Common myeloid progenitor, CD34-positive (primary cell): ENCODE measurements around the gene QPCTL.

Source experiments
- CTCF ChIA-PET: fragments of 350-600 bp; sonication (Branson Sonifier 250); formaldehyde crosslinking; loops from one replicate; lab custom pipeline; 2021; ENCODE audit warnings: antibody characterized with exemption; lab: Charles Lee
- POLR2A ChIA-PET: fragments of 350-600 bp; sonication (Branson Sonifier 250); formaldehyde crosslinking; loops from one replicate; lab custom pipeline; 2021; ENCODE audit warnings: antibody characterized with exemption; lab: Charles Lee
- DNase-seq, 3 donors: peaks; one replicate each; pipeline versions ENCODE4 v3.0.0 to v3.0.0-alpha.2; 2013
- H3K27ac ChIP-seq, 2 experiments: 1 replicate in 1 of 2; 2 replicates in 1 of 2; pipeline ENCODE4 v1.7.0; 2013; ENCODE audit warnings: inconsistent platforms in 2 of 2, low read length in 2 of 2, mild to moderate bottlenecking in 2 of 2, low read depth in 1 of 2, moderate library complexity in 1 of 2; ENCODE audit not compliant: severe bottlenecking in 2 of 2, insufficient read depth in 1 of 2, poor library complexity in 1 of 2
- H3K27me3 ChIP-seq, 5 experiments: replicated peaks in 2 of 5; 1 replicate in 3 of 5; 2 replicates in 2 of 5; pipeline versions ENCODE4 v1.6.1 to v1.7.0; 2013; ENCODE audit warnings: low read length in 4 of 5, mild to moderate bottlenecking in 2 of 5, moderate library complexity in 2 of 5, inconsistent platforms in 1 of 5; ENCODE audit not compliant: insufficient read depth in 5 of 5, control insufficient read depth in 4 of 5
- H3K36me3 ChIP-seq, 4 experiments: 1 replicate in 2 of 4; 2 replicates in 2 of 4; pipeline versions ENCODE4 v1.6.1 to v1.7.0; 2013; ENCODE audit warnings: low read length in 3 of 4, control low read depth in 1 of 4, mild to moderate bottlenecking in 1 of 4; ENCODE audit not compliant: control insufficient read depth in 4 of 4, insufficient read depth in 4 of 4
- H3K4me1 ChIP-seq, 4 experiments: 1 replicate in 3 of 4; 2 replicates in 1 of 4; pipeline versions ENCODE4 v1.6.1 to v1.7.1; 2013; ENCODE audit warnings: low read length in 3 of 4, mild to moderate bottlenecking in 3 of 4, control low read depth in 1 of 4, inconsistent platforms in 1 of 4, moderate library complexity in 1 of 4; ENCODE audit not compliant: control insufficient read depth in 4 of 4, insufficient read depth in 4 of 4; ENCODE audit errors: control extremely low read depth in 1 of 4
- H3K4me3 ChIP-seq, 7 experiments: 1 replicate in 4 of 7; 2 replicates in 3 of 7; pipeline versions ENCODE4 v1.5.1 to v1.7.0; 2013; ENCODE audit warnings: mild to moderate bottlenecking in 7 of 7, low read length in 6 of 7, moderate library complexity in 6 of 7, inconsistent platforms in 2 of 7, low read depth in 2 of 7, control low read depth in 1 of 7; ENCODE audit not compliant: insufficient read depth in 4 of 7, control insufficient read depth in 1 of 7; ENCODE audit errors: extremely low read depth in 1 of 7
- H3K9me3 ChIP-seq, 5 experiments: 1 replicate in 4 of 5; 2 replicates in 1 of 5; pipeline versions ENCODE4 v1.6.1 to v1.7.1; 2013; ENCODE audit warnings: low read length in 4 of 5, mild to moderate bottlenecking in 2 of 5, inconsistent platforms in 1 of 5, low read depth in 1 of 5, moderate library complexity in 1 of 5; ENCODE audit not compliant: control insufficient read depth in 4 of 5, insufficient read depth in 2 of 5; ENCODE audit errors: control extremely low read depth in 1 of 5
- WGBS: methylation state at CpG from one replicate; pipeline ENCODE4 v1.1.5; 2013; ENCODE audit not compliant: insufficient coverage; 5-methylcytosine and 5-hydroxymethylcytosine counted together

QPCTL gene

GRCh38 chr19:45705710-45706415 is 13.4 kb downstream of the QPCTL start:
- WGBS, result 94% methylated on average over 9 of the region's 12 CpGs
- Histone ChIP-seq H3K27ac (no peak overlapping the region), H3K27me3 (no peaks in the 10 kb centered on the region), H3K9me3 (no peaks in the 10 kb centered on the region), H3K4me3 (no peak overlapping the region), H3K4me1 (peaks cover 0 to 5% (median 1%) of the 10 kb centered on the region in 4 experiments), H3K36me3 (peaks cover 8 to 30% (median 18%) of the 10 kb centered on the region in 4 experiments)
- POLR2A ChIA-PET, result interaction anchor here (0.6 kb wide), 1 partner anchor 37 kb away, joined by 3 read pairs; no protein-coding TSS in a partner anchor
- DNase-seq, result no peak
- CTCF ChIA-PET, result interaction anchor here (0.9 to 3.1 kb wide), 2 partner anchors 8 to 12 kb away, joined by 3 to 29 read pairs; partner anchors contain the start of genes QPCTL and SNRPD2

DNA sequence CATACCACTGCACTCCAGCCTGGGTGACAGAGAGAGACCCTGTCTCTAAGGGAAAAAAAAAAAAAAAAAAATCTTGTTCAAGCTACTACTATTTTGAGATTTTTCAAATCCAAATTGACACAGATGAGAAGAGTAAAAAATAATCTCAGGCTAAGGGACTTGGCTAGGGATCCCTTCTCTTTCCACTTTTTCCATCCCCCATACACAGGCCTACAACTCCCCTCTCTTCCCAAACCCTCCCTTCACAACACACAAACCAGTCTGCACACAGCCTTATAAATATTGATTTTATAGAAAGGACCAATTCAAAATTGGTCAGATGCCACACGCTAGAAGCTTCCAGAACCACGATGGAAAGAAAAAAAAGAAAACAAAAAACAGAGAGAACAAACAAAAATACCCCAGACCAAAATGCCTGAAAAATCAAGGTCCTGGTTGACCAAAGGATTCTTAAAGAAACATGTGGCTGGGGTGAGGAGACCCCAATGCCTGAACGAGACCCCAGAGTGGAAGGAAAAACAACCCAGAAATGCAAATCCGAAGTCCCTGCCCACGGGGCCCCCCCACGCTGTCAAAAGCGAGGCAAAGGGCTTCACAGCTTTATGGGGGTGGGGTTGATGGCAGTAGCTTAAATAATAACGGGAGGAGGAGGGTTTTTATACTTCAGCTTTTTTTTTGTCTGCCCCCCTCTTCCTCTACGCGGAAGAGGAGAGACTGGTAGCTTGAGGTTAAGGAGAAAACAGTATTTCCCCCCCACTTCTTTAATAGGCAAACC is 18.1 kb downstream of the QPCTL start:
- 89% methylated on average over 5 of the region's 10 CpGs for WGBS
- no peaks in the 10 kb centered on the region for H3K27me3 ChIP-seq
- peaks cover 5 to 36% (median 18%) of the 10 kb centered on the region in 4 experiments for H3K36me3 ChIP-seq
- H3K4me1 ChIP-seq, result no peaks in the 10 kb centered on the region
- no peak overlapping the region for H3K4me3 ChIP-seq
- DNase-seq, result no peak
- ChIA-PET POLR2A (no interaction called here), CTCF (interaction anchor here (1.1 to 1.6 kb wide), 3 partner anchors 12 to 18 kb away, joined by 3 read pairs; partner anchors contain the start of gene QPCTL)
- H3K9me3 ChIP-seq, result no peaks in the 10 kb centered on the region
- no peak overlapping the region for H3K27ac ChIP-seq

- ChIA-PET CTCF (no interaction called here), POLR2A (no interaction called here)
- H3K4me1 ChIP-seq, result peaks cover 0 to 12% (median 8%) of the 10 kb centered on the region in 4 experiments
- H3K36me3 ChIP-seq, result peaks cover 5 to 36% (median 18%) of the 10 kb centered on the region in 4 experiments
- H3K27ac ChIP-seq, result no peak overlapping the region
- H3K27me3 ChIP-seq, result no peaks in the 10 kb centered on the region
- DNase-seq, result no peak
- H3K9me3 ChIP-seq, result no peaks in the 10 kb centered on the region
- no peak overlapping the region for H3K4me3 ChIP-seq
- 95% methylated on average over 72 of the region's 76 CpGs for WGBS
These were observed 19.6 kb downstream of the QPCTL start for GRCh38 chr19:45711851-45712698.

DNA sequence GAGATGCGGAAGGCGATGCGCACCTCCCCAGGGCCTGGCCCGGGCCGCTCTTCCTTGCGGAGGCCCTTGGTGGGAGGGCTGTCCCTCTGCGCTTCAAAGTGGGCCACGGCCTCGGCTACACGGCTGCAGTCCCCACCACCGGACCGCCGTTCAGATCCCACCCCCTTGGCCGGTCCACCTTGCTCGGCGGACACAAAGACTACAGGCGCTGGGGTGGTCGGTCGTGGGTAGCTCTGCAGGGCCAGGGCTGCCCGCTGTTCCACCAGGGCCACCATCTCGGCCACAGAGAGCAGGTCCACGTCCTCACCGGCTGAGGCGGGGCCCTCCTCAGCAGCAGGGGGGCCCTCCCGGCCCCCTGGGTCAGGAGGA is 20.2 kb downstream of the QPCTL start:
- Histone ChIP-seq H3K27me3 (no peaks in the 10 kb centered on the region), H3K4me1 (peaks cover 0 to 12% (median 8%) of the 10 kb centered on the region in 4 experiments), H3K4me3 (no peak overlapping the region), H3K9me3 (no peaks in the 10 kb centered on the region), H3K27ac (no peak overlapping the region), H3K36me3 (peaks cover 5 to 36% (median 18%) of the 10 kb centered on the region in 4 experiments)
- DNase-seq, result no peak
- CTCF ChIA-PET, result interaction anchor here (0.9 kb wide), 1 partner anchor 31 kb away, joined by 3 read pairs; no protein-coding TSS in a partner anchor
- WGBS, result 96% methylated on average over 13 of the region's 25 CpGs
- POLR2A ChIA-PET, result no interaction called here

DNA sequence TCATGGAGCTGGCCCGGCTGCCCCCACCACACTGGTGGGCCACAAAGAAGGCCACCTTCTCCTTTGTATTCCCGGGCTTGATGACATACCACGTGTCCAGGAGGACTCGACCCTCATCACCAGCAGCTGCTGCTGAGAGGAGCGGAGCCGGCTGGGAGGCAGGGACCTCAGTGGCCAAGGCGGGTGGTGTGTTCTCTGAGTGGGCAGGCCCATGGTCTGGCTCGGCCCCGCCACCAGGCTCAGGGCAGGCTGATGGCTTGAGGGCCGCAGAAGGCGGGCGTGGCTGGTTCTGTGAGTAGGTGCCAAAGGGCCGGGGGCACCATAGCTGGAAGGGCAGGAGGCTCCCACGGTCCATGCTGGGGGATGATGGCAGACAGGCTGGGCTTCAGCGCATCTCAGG is 20.7 kb downstream of the QPCTL start:
- DNase-seq, result no peak
- POLR2A ChIA-PET, result interaction anchor here (0.8 kb wide), 1 partner anchor 11 kb away, joined by 3 read pairs; no protein-coding TSS in a partner anchor
- Histone ChIP-seq H3K27ac (no peak overlapping the region), H3K4me1 (peaks cover 1 to 17% (median 12%) of the 10 kb centered on the region in 4 experiments), H3K4me3 (no peak overlapping the region), H3K36me3 (peaks cover 5 to 36% (median 18%) of the 10 kb centered on the region in 4 experiments), H3K9me3 (no peaks in the 10 kb centered on the region), H3K27me3 (no peaks in the 10 kb centered on the region)
- CTCF ChIA-PET, result interaction anchor here (0.8 to 1.0 kb wide), 3 partner anchors 7 to 31 kb away, joined by 3 to 4 read pairs (median 3); no protein-coding TSS in a partner anchor
- 96% methylated on average over 12 of the region's 15 CpGs for WGBS

DNA sequence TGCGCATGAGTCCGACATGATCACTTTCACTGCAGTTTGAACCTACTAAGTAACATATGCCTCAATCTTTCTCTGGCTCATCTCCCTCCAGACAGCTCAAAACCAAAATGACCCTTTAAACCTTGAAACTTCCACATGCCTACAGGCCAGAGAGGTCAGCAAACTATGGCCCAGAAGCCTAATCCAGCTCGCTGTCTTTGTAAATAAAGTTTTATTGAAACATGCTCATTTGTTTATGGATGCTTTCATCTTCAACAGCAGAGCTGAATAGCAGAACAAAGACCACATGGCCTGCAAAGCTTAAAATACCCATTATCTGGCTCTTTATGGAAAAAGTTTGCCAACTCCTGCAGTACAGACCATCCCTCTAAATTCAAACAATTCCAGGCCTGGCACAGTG is 22.7 kb downstream of the QPCTL start:
- Histone ChIP-seq H3K9me3 (no peaks in the 10 kb centered on the region), H3K36me3 (peaks cover 2 to 33% (median 19%) of the 10 kb centered on the region in 4 experiments), H3K27ac (no peak overlapping the region), H3K4me3 (no peak overlapping the region), H3K4me1 (peaks cover 2 to 22% (median 16%) of the 10 kb centered on the region in 4 experiments), H3K27me3 (no peaks in the 10 kb centered on the region)
- no peak for DNase-seq
- ChIA-PET CTCF (interaction anchor here (0.7 to 1.6 kb wide), 5 partner anchors 15 to 312 kb away, joined by 3 to 4 read pairs (median 4); partner anchors contain the start of gene QPCTL), POLR2A (no interaction called here)
- 100% methylated on average over 1 of the region's 3 CpGs for WGBS
